Heart left ventricle (tissue), 16 donors: ENCODE results near the gene C14orf180. TPM values are rescaled to one million over a fixed set of nuclear protein-coding genes. Genes with fewer than 3 reads are reported as not detected.
A peak's percentile ranks its signal among the peaks of the same experiment; 100 is the strongest.

ENCODE experiments used
- ATAC-seq, 4 donors: fragments of 200-7000 bp; cut with Tn5 transposase; one replicate each; pipeline ENCODE4 v1.9.1; 2020 to 2022; ENCODE audit warnings: moderate library complexity in 4 of 4, mild to moderate bottlenecking in 3 of 4, moderate number of reproducible peaks in 1 of 4
- DNase-seq, 5 donors: peaks; one replicate each; pipeline ENCODE4 v3.0.0-alpha.2; 2020
- H3K27ac ChIP-seq, 12 donors: fragments of 200-600 bp; sonication (generic) in 4 of 12; one replicate each; pipeline versions ENCODE4 v1.5.0 to v1.8.0; 2016 to 2022; ENCODE audit warnings: mild to moderate bottlenecking in 2 of 12
- H3K27me3 ChIP-seq, 9 donors: fragments of 200-600 bp; sonication (generic) in 2 of 9; one replicate each; pipeline versions ENCODE4 v1.5.1 to v1.8.0; 2016 to 2022; ENCODE audit warnings: mild to moderate bottlenecking in 3 of 9
- H3K36me3 ChIP-seq, 9 donors: fragments of 200-600 bp; sonication (generic) in 2 of 9; one replicate each; pipeline versions ENCODE4 v1.5.0 to v1.8.0; 2018 to 2022; ENCODE audit warnings: mild to moderate bottlenecking in 2 of 9
- H3K4me1 ChIP-seq, 12 donors: fragments of 200-600 bp; sonication (generic) in 4 of 12; one replicate each; pipeline versions ENCODE4 v1.5.0 to v1.8.0; 2016 to 2022; ENCODE audit warnings: mild to moderate bottlenecking in 3 of 12
- H3K4me3 ChIP-seq, 12 donors: fragments of 200-600 bp; sonication (generic) in 4 of 12; one replicate each; pipeline versions ENCODE4 v1.5.0 to v1.8.0; 2017 to 2022; ENCODE audit warnings: mild to moderate bottlenecking in 9 of 12, moderate library complexity in 4 of 12
- H3K9me3 ChIP-seq, 12 donors: fragments of 200-600 bp; sonication (generic) in 4 of 12; one replicate each; pipeline versions ENCODE4 v1.5.0 to v1.8.0; 2016 to 2022; ENCODE audit warnings: mild to moderate bottlenecking in 1 of 12
- CTCF ChIP-seq, 12 donors: fragments of 200-600 bp; sonication (generic) in 4 of 12; IDR thresholded peaks; one replicate each; pipeline versions ENCODE4 v1.5.0 to v1.8.0; 2018 to 2022; ENCODE audit warnings: antibody characterized with exemption in 12 of 12, mild to moderate bottlenecking in 5 of 12
- POLR2A ChIP-seq, 2 donors: fragments of 450-650 bp; IDR thresholded peaks; one replicate each; pipeline ENCODE4 v1.6.1; 2017; ENCODE audit warnings: antibody characterized with exemption in 2 of 2, mild to moderate bottlenecking in 2 of 2, moderate library complexity in 2 of 2
- WGBS, 4 donors: extraction: QIAGEN DNeasy Blood & Tissue Kit in 2 of 4; methylation state at CpG; one replicate each; pipeline versions ENCODE4 v1.1.5 to v1.1.7; 2013 to 2018; 5-methylcytosine and 5-hydroxymethylcytosine counted together
- intact Hi-C, 10 donors: fragments of 100-400 bp; cut with DNase I; formaldehyde crosslinking; loops; one replicate each; pipeline versions ENCODE4 v1.11.1 to v1.14.2; 2022
- polyA plus RNA-seq, 2 donors: library from polyadenylated mRNA; stranded (reverse); fragments of 200-250 nt; gene quantifications; one replicate each; pipeline ENCODE4 v1.2.3, GENCODE V29; 2013
- total RNA-seq, 9 donors: library from RNA; depleted of rRNA in 2 of 9; stranded (reverse); fragments of >200 nt in 2 of 9; fragmentation: NEBNext Ultra II Directional in 3 of 9; extraction: Animal tissue kit (Norgen Biotek cat#: 25700) in 3 of 9; gene quantifications; one replicate each; pipeline versions ENCODE4 v1.1.0 to v1.2.4, GENCODE V29; 2016 to 2023
- donor health status: ischemic (EF 13 %, LVEDD 7.1; RV severe dilation, severe dysfunction).
- donor health status: healthy with polysubstance abuse.
- donor health status: DM: no; HTN: yes; CAD: no.
- donor health status: DM: no; HTN: no; CAD: no.
- donor health status: ischemic (EF 25% LVEDD 6.9; RV normal size, moderate dysfunction).
- donor health status: ischemic (EF 25% LVEDD 5.7; RV mildly dilated, moderate dysfunction).
- donor health status: healthy.
- donor health status: DM: yes; HTN: yes; CAD: no.
- donor health status: ischemic (EF 35%, LVEDD 5.7; RV mildly dilated, moderate dysfunction).
- donor health status: nonischemic (EF 11% LVEDD 7.7; RV severe dilation, severe dysfunction).
- donor health status: DM: yes; HTN: yes; CAD: no.
- donor health status: PGD.
- donor health status: ischemic (EF 29% LVEDD 5.4; RV normal size, mild dysfunction).
- donor health status: nonischemic (EF 23%, LVEDD 6.1; RV moderate dilation, normal function).

The C14orf180 gene
- total and polyA plus RNA-seq, 11 donors, result 11.1 to 170 (median 75.3) TPM

DNA sequence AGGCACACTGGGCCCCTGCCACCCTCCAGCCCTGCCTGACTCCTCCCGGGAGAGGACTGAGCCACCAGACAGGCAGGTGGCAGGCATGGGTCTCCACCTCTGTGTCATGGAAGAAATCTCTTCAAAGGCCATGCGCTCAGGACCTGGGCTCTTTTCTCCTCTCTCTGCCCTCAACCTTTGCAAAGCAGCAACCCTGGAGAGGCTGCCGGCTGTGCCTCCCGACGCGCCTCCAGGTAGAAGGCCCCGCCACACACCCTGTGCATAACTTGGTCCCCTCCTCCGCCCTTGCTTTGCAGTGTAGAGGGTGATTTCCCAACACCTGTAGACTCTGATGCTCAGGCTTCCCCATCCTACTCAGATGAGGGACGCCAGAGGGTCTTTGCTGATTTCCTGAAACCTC, 53.2 kb downstream of the C14orf180 start:
- Histone ChIP-seq H3K4me3 (no peak overlapping the region), H3K27me3 (peaks cover 0 to 30% (median 7%) of the 10 kb centered on the region in 9 donors), H3K4me1 (no peaks in the 10 kb centered on the region), H3K36me3 (no peaks in the 10 kb centered on the region), H3K9me3 (peaks cover 0 to 12% (median 6%) of the 10 kb centered on the region in 12 donors), H3K27ac (no peak overlapping the region)
- intact Hi-C loops, result loop anchor here in 2 of 10 donors (10.0 kb wide), 2 partner anchors 498 to 558 kb away; partner anchors contain the start of gene KIF26A (in 1 of the 2)
- TF ChIP-seq POLR2A (IDR thresholded peaks at IDR 0.05) (no peak), CTCF (IDR thresholded peaks at IDR 0.05) (no peak)
- ATAC-seq (peak in 1 of 4 donors; percentile 27), DNase-seq (no peak)
- WGBS, 4 donors, result 73 to 88% (median 85%) methylated on average over 4 to 9 of the region's 9 CpGs

DNA sequence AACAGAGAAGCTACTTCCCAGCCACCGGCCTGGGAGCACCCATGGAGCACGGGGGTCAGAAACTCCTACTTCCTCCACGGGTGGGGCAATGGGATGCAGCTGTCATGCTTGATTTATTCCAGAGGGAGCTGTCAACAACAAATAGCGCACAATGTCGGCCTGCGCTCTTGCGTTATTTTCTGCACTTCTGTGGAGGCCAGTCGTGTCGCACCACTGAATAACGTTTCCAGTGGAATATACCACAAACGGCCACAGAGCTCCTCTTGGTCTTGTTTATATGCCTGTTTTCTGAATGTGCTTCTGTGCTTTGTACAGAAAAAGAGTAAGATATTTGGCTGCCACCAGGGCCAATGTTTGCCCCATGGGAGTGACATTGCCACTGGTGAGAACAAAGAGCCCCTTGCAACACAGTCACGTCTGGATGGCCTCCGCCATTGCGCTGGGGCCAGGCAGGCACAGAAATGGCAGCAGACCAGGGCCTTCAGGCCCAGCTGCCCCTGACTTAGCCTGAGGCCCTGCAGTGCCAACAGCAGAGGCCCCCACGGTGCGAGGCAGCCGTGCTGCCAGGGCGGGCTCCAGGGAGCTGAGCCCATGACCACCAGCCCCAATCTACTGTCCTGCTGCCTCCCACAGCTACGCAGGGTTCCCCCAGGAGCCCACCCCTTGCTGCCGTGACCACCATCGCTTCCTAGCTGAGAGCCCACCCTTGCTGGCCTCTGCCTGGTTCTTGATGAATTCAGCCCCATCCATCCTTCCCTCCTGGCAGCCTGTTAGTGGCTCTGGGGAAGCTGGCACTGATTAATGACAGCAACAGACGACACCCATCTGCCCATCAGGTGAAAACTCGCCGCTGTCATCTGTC, 53.9 kb downstream of the C14orf180 start:
- WGBS, 4 donors, result 69 to 77% (median 73%) methylated on average over 20 to 24 of the region's 24 CpGs
- Histone ChIP-seq H3K4me1 (no peaks in the 10 kb centered on the region), H3K9me3 (peaks cover 0 to 12% (median 6%) of the 10 kb centered on the region in 12 donors), H3K4me3 (no peak overlapping the region), H3K27ac (no peak overlapping the region), H3K27me3 (peaks cover 0 to 32% (median 7%) of the 10 kb centered on the region in 9 donors), H3K36me3 (no peaks in the 10 kb centered on the region)
- no peak for TF ChIP-seq POLR2A (IDR thresholded peaks at IDR 0.05)
- no peak for TF ChIP-seq CTCF (IDR thresholded peaks at IDR 0.05)
- intact Hi-C loops, result loop anchor here in 2 of 10 donors (10.0 kb wide), 2 partner anchors 499 to 559 kb away; partner anchors contain the start of gene KIF26A (in 1 of the 2)
- ATAC-seq, result no peak
- no peak for DNase-seq

- Histone ChIP-seq H3K4me1 (no peaks in the 10 kb centered on the region), H3K27ac (no peak overlapping the region), H3K4me3 (no peak overlapping the region), H3K9me3 (peaks cover 0 to 7% (median under 1%) of the 10 kb centered on the region in 12 donors), H3K27me3 (peaks cover 0 to 40% (median 7%) of the 10 kb centered on the region in 9 donors), H3K36me3 (no peaks in the 10 kb centered on the region)
- intact Hi-C loops, result loop anchor here in 2 of 10 donors (10.0 kb wide), 2 partner anchors 499 to 559 kb away; partner anchors contain the start of gene KIF26A (in 1 of the 2)
- TF ChIP-seq POLR2A (IDR thresholded peaks at IDR 0.05), result no peak
- no peak for TF ChIP-seq CTCF (IDR thresholded peaks at IDR 0.05)
- 84 to 91% (median 87%) methylated on average over 7 to 20 of the region's 20 CpGs for WGBS, 4 donors
- DNase-seq (no peak), ATAC-seq (no peak)
These were observed 54.7 kb downstream of the C14orf180 start for GRCh38 chr14:104634138-104634760.
